HEK293 (cell line): ENCODE measurements around the gene LRIG3.

Source experiments
- CTCF ChIA-PET: fragments of 350-600 bp; formaldehyde crosslinking; extraction: SDS; loops from one replicate; lab custom pipeline; 2021; ENCODE audit warnings: antibody characterized with exemption; lab: Yijun Ruan, JAX
- POLR2A ChIA-PET: fragments of 300-600 bp; formaldehyde crosslinking; extraction: SDS; loops from one replicate; lab custom pipeline; 2020; ENCODE audit warnings: antibody characterized with exemption, inconsistent platforms; lab: Yijun Ruan, JAX
- H3K27ac ChIP-seq: fragments of 200-500 bp; sonication (Bioruptor generic); 2 replicates; pipeline ENCODE4 v1.5.1; 2014; ENCODE audit warnings: low read depth, low read length, control low read depth, inconsistent platforms; ENCODE audit errors: extremely low read depth
- H3K36me3 ChIP-seq, 2 experiments: fragments of 200-500 bp in 1 of 2; sonication (Bioruptor generic) in 1 of 2; 1 replicate in 1 of 2; 2 replicates in 1 of 2; pipeline ENCODE4 v1.5.1; 2014 to 2017; ENCODE audit warnings: inconsistent platforms in 2 of 2, low read length in 2 of 2; ENCODE audit not compliant: control insufficient read depth in 2 of 2, insufficient read depth in 1 of 2
- H3K4me1 ChIP-seq: fragments of 200-500 bp; sonication (Bioruptor generic); 2 replicates; pipeline ENCODE4 v1.5.1; 2014; ENCODE audit warnings: mild to moderate bottlenecking, low read length, inconsistent platforms; ENCODE audit not compliant: control insufficient read depth, insufficient read depth
- H3K4me3 ChIP-seq: 2 replicates; pipeline ENCODE4 v1.5.1; 2011; ENCODE audit warnings: low read depth, mild to moderate bottlenecking, control low read depth, low read length, moderate library complexity
- H3K9me3 ChIP-seq: fragments of 200-500 bp; sonication (Bioruptor generic); 2 replicates; pipeline ENCODE4 v1.5.1; 2014; ENCODE audit warnings: low read depth, low read length, inconsistent platforms; ENCODE audit not compliant: control insufficient read depth, insufficient read depth
- GLI2 ChIP-seq: fragments of 450-650 bp; formaldehyde crosslinking; IDR thresholded peaks from 2 replicates; pipeline ENCODE4; 2017; ENCODE audit warnings: missing biosample characterization, missing genetic modification characterization, low read depth, borderline replicate concordance
- KLF1 ChIP-seq: fragments of 450-650 bp; formaldehyde crosslinking; IDR thresholded peaks from 2 replicates; pipeline ENCODE4 v1.5.1; 2016; ENCODE audit warnings: missing biosample characterization, missing genetic modification characterization
- MZF1 ChIP-seq: fragments of 450-650 bp; formaldehyde crosslinking; IDR thresholded peaks from 2 replicates; pipeline ENCODE4 v1.5.1; 2017; ENCODE audit warnings: missing biosample characterization, missing genetic modification characterization, borderline replicate concordance
- SALL2 ChIP-seq: fragments of 450-650 bp; formaldehyde crosslinking; IDR thresholded peaks from 2 replicates; pipeline ENCODE4 v1.5.0; 2017; ENCODE audit warnings: missing biosample characterization, mild to moderate bottlenecking, missing genetic modification characterization, borderline replicate concordance
- WT1 ChIP-seq: fragments of 450-650 bp; formaldehyde crosslinking; IDR thresholded peaks from 2 replicates; pipeline ENCODE4 v1.5.1; 2016; ENCODE audit warnings: missing biosample characterization, missing genetic modification characterization
- ZBTB48 ChIP-seq: fragments of 450-650 bp; formaldehyde crosslinking; IDR thresholded peaks from 2 replicates; pipeline ENCODE4 v1.5.1; 2016; ENCODE audit warnings: missing biosample characterization, missing genetic modification characterization
- ZNF19 ChIP-seq: fragments of 450-650 bp; formaldehyde crosslinking; IDR thresholded peaks from 2 replicates; pipeline ENCODE4; 2016; ENCODE audit warnings: missing biosample characterization, missing genetic modification characterization, low read depth
- ZNF214 ChIP-seq: fragments of 450-650 bp; formaldehyde crosslinking; IDR thresholded peaks from 2 replicates; pipeline ENCODE4 v1.5.1; 2017; ENCODE audit warnings: missing biosample characterization, mild to moderate bottlenecking, missing genetic modification characterization, borderline replicate concordance
- ZNF366 ChIP-seq: fragments of 450-650 bp; formaldehyde crosslinking; conservative IDR thresholded peaks from 2 replicates; pipeline ENCODE4 v1.5.1; 2016; ENCODE audit warnings: missing biosample characterization, missing genetic modification characterization
- ZNF555 ChIP-seq: fragments of 450-650 bp; formaldehyde crosslinking; conservative IDR thresholded peaks from 2 replicates; pipeline ENCODE4 v1.5.1; 2017; ENCODE audit warnings: missing biosample characterization, mild to moderate bottlenecking, missing genetic modification characterization, inconsistent platforms
- ZNF571 ChIP-seq: fragments of 450-650 bp; formaldehyde crosslinking; IDR thresholded peaks from 2 replicates; pipeline ENCODE4 v1.5.0; 2017; ENCODE audit warnings: missing biosample characterization, missing genetic modification characterization
- ZNF624 ChIP-seq: fragments of 450-650 bp; formaldehyde crosslinking; IDR thresholded peaks from 2 replicates; pipeline ENCODE4 v1.5.1; 2017; ENCODE audit warnings: missing biosample characterization, missing genetic modification characterization
- ZNF629 ChIP-seq: fragments of 450-650 bp; formaldehyde crosslinking; IDR thresholded peaks from 2 replicates; pipeline ENCODE4 v1.5.1; 2017; ENCODE audit warnings: missing biosample characterization, missing genetic modification characterization
- ZNF670 ChIP-seq: fragments of 450-650 bp; formaldehyde crosslinking; IDR thresholded peaks from 2 replicates; pipeline ENCODE4 v1.5.1; 2016; ENCODE audit warnings: missing biosample characterization, missing genetic modification characterization, low read depth
- ZSCAN30 ChIP-seq: fragments of 450-650 bp; IDR thresholded peaks from 2 replicates; pipeline ENCODE4 v1.5.1; 2018; ENCODE audit warnings: missing biosample characterization, mild to moderate bottlenecking, missing genetic modification characterization, moderate library complexity
- TF ChIP-seq, protein P1 (sequence below): fragments of 450-650 bp; formaldehyde crosslinking; IDR thresholded peaks from 2 replicates; pipeline ENCODE4 v1.5.1; 2016; ENCODE audit warnings: missing biosample characterization, missing genetic modification characterization
- TF ChIP-seq, protein P2 (sequence below): fragments of 450-650 bp; formaldehyde crosslinking; IDR thresholded peaks from 2 replicates; pipeline ENCODE4 v1.5.1; 2016; ENCODE audit warnings: missing biosample characterization, missing genetic modification characterization
- TF ChIP-seq, protein P3 (sequence below): fragments of 450-650 bp; formaldehyde crosslinking; conservative IDR thresholded peaks from 2 replicates; pipeline ENCODE4 v1.5.1; 2016; ENCODE audit warnings: low read depth, missing biosample characterization, missing genetic modification characterization
- TF ChIP-seq, protein P4 (sequence below): fragments of 450-650 bp; formaldehyde crosslinking; IDR thresholded peaks from 2 replicates; pipeline ENCODE4 v1.5.1; 2016; ENCODE audit warnings: missing biosample characterization, missing genetic modification characterization
- TF ChIP-seq, protein P5 (sequence below): fragments of 450-650 bp; formaldehyde crosslinking; IDR thresholded peaks from 2 replicates; pipeline ENCODE4 v1.5.1; 2016; ENCODE audit warnings: missing biosample characterization, missing genetic modification characterization, low read depth

The LRIG3 gene

DNA sequence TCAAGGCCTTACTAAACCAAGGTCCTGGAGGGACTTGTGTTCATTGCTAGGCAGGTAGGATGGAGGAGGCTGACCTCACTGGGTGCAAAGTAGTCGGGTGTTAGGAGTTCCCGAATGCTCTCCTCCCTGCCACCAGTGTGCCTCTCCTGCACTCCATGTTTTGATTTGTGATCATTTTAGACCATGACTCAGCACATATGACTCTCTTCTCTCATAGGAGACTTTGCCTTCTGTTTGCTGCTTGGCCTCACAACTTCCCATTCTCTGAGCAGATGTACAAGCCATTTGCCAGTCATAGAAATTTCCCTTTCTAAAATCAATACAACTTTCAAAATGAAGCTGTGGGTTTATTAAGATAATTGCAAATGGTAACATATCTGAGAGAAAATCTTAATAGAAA is 46.6 kb upstream of the LRIG3 start:
- TF ChIP-seq, protein P1, sequence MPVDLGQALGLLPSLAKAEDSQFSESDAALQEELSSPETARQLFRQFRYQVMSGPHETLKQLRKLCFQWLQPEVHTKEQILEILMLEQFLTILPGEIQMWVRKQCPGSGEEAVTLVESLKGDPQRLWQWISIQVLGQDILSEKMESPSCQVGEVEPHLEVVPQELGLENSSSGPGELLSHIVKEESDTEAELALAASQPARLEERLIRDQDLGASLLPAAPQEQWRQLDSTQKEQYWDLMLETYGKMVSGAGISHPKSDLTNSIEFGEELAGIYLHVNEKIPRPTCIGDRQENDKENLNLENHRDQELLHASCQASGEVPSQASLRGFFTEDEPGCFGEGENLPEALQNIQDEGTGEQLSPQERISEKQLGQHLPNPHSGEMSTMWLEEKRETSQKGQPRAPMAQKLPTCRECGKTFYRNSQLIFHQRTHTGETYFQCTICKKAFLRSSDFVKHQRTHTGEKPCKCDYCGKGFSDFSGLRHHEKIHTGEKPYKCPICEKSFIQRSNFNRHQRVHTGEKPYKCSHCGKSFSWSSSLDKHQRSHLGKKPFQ (tag by site-specific recombination), result no peak
- TF ChIP-seq, protein P2, sequence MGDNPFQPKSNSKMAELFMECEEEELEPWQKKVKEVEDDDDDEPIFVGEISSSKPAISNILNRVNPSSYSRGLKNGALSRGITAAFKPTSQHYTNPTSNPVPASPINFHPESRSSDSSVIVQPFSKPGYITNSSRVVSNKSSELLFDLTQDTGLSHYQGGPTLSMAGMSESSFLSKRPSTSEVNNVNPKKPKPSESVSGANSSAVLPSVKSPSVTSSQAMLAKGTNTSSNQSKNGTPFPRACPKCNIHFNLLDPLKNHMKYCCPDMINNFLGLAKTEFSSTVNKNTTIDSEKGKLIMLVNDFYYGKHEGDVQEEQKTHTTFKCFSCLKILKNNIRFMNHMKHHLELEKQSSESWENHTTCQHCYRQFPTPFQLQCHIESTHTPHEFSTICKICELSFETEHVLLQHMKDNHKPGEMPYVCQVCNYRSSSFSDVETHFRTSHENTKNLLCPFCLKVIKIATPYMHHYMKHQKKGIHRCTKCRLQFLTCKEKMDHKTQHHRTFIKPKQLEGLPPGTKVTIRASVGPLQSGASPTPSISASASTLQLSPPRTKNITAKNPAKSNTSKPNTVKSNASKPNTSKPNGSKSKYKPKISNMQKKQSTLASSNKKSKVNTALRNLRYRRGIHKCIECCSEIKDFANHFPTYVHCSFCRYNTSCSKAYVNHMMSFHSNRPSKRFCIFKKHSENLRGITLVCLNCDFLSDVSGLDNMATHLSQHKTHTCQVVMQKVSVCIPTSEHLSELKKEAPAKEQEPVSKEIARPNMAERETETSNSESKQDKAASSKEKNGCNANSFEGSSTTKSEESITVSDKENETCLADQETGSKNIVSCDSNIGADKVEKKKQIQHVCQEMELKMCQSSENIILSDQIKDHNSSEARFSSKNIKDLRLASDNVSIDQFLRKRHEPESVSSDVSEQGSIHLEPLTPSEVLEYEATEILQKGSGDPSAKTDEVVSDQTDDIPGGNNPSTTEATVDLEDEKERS (tag by site-specific recombination), result no peak
- TF ChIP-seq GLI2 (no peak), ZNF214 (tag by site-specific recombination) (no peak), ZNF624 (tag by site-specific recombination) (no peak), KLF1 (no peak), ZNF629 (tag by site-specific recombination) (no peak), ZNF571 (tag by site-specific recombination) (no peak), WT1 (tag by site-specific recombination) (no peak), SALL2 (tag by site-specific recombination) (no peak), ZSCAN30 (tag by site-specific recombination) (no peak), ZBTB48 (no peak), MZF1 (tag by site-specific recombination) (no peak), ZNF366 (tag by site-specific recombination) (no peak), ZNF555 (tag by site-specific recombination) (no peak), ZNF670 (tag by site-specific recombination) (no peak), ZNF19 (tag by site-specific recombination) (no peak)
- TF ChIP-seq, protein P3, sequence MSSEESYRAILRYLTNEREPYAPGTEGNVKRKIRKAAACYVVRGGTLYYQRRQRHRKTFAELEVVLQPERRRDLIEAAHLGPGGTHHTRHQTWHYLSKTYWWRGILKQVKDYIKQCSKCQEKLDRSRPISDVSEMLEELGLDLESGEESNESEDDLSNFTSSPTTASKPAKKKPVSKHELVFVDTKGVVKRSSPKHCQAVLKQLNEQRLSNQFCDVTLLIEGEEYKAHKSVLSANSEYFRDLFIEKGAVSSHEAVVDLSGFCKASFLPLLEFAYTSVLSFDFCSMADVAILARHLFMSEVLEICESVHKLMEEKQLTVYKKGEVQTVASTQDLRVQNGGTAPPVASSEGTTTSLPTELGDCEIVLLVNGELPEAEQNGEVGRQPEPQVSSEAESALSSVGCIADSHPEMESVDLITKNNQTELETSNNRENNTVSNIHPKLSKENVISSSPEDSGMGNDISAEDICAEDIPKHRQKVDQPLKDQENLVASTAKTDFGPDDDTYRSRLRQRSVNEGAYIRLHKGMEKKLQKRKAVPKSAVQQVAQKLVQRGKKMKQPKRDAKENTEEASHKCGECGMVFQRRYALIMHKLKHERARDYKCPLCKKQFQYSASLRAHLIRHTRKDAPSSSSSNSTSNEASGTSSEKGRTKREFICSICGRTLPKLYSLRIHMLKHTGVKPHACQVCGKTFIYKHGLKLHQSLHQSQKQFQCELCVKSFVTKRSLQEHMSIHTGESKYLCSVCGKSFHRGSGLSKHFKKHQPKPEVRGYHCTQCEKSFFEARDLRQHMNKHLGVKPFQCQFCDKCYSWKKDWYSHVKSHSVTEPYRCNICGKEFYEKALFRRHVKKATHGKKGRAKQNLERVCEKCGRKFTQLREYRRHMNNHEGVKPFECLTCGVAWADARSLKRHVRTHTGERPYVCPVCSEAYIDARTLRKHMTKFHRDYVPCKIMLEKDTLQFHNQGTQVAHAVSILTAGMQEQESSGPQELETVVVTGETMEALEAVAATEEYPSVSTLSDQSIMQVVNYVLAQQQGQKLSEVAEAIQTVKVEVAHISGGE (tag by site-specific recombination), result no peak
- TF ChIP-seq, protein P4, sequence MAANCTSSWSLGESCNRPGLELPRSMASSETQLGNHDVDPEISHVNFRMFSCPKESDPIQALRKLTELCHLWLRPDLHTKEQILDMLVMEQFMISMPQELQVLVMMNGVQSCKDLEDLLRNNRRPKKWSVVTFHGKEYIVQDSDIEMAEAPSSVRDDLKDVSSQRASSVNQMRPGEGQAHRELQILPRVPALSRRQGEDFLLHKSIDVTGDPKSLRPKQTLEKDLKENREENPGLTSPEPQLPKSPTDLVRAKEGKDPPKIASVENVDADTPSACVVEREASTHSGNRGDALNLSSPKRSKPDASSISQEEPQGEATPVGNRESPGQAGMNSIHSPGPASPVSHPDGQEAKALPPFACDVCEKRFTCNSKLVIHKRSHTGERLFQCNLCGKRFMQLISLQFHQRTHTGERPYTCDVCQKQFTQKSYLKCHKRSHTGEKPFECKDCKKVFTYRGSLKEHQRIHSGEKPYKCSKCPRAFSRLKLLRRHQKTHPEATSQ (tag by site-specific recombination), result no peak
- TF ChIP-seq, protein P5, sequence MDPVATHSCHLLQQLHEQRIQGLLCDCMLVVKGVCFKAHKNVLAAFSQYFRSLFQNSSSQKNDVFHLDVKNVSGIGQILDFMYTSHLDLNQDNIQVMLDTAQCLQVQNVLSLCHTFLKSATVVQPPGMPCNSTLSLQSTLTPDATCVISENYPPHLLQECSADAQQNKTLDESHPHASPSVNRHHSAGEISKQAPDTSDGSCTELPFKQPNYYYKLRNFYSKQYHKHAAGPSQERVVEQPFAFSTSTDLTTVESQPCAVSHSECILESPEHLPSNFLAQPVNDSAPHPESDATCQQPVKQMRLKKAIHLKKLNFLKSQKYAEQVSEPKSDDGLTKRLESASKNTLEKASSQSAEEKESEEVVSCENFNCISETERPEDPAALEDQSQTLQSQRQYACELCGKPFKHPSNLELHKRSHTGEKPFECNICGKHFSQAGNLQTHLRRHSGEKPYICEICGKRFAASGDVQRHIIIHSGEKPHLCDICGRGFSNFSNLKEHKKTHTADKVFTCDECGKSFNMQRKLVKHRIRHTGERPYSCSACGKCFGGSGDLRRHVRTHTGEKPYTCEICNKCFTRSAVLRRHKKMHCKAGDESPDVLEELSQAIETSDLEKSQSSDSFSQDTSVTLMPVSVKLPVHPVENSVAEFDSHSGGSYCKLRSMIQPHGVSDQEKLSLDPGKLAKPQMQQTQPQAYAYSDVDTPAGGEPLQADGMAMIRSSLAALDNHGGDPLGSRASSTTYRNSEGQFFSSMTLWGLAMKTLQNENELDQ (tag by site-specific recombination), result no peak
- POLR2A ChIA-PET, result no interaction called here

More for the DNA sequence above, 46.6 kb upstream of the LRIG3 start:
- H3K36me3 ChIP-seq, result no peaks in the 10 kb centered on the region
- no peaks in the 10 kb centered on the region for H3K9me3 ChIP-seq
- no peak overlapping the region for H3K4me3 ChIP-seq
- no peaks in the 10 kb centered on the region for H3K4me1 ChIP-seq
- H3K27ac ChIP-seq, result no peak overlapping the region
- CTCF ChIA-PET, result interaction anchor here (0.5 kb wide), 1 partner anchor 16 kb away, joined by 3 read pairs; no protein-coding TSS in a partner anchor
